HEK293 (cell line): ENCODE measurements around the gene RPRD2.

ENCODE experiments used
- INSM2 ChIP-seq: fragments of 450-650 bp; formaldehyde crosslinking; IDR thresholded peaks from 2 replicates; pipeline ENCODE4 v1.5.1; 2016; ENCODE audit warnings: missing biosample characterization, missing genetic modification characterization
- SCRT1 ChIP-seq: fragments of 450-650 bp; formaldehyde crosslinking; IDR thresholded peaks from 2 replicates; pipeline ENCODE4 v1.5.1; 2016; ENCODE audit warnings: missing biosample characterization, missing genetic modification characterization, borderline replicate concordance
- SP2 ChIP-seq: fragments of 450-650 bp; formaldehyde crosslinking; IDR thresholded peaks from 2 replicates; pipeline ENCODE4 v1.5.1; 2016; ENCODE audit warnings: missing biosample characterization, missing genetic modification characterization
- SP3 ChIP-seq: fragments of 450-650 bp; formaldehyde crosslinking; IDR thresholded peaks from 2 replicates; pipeline ENCODE4 v1.5.1; 2016; ENCODE audit warnings: missing biosample characterization, missing genetic modification characterization
- TRIM28 ChIP-seq: IDR thresholded peaks from 2 replicates; pipeline ENCODE4 v1.6.1; 2011; ENCODE audit warnings: low read length, control low read depth, borderline replicate concordance
- YY2 ChIP-seq: fragments of 450-650 bp; formaldehyde crosslinking; IDR thresholded peaks from 2 replicates; pipeline ENCODE4 v1.5.1; 2016; ENCODE audit warnings: missing biosample characterization, missing genetic modification characterization
- ZBTB1 ChIP-seq: fragments of 450-650 bp; formaldehyde crosslinking; IDR thresholded peaks from 2 replicates; pipeline ENCODE4 v1.5.1; 2016; ENCODE audit warnings: missing biosample characterization, missing genetic modification characterization
- ZBTB20 ChIP-seq: fragments of 450-650 bp; formaldehyde crosslinking; IDR thresholded peaks from 2 replicates; pipeline ENCODE4 v1.5.1; 2016; ENCODE audit warnings: missing biosample characterization, missing genetic modification characterization
- ZBTB21 ChIP-seq: fragments of 450-650 bp; formaldehyde crosslinking; IDR thresholded peaks from 2 replicates; pipeline ENCODE4 v1.5.1; 2017; ENCODE audit warnings: missing biosample characterization, missing genetic modification characterization
- ZBTB48 ChIP-seq: fragments of 450-650 bp; formaldehyde crosslinking; IDR thresholded peaks from 2 replicates; pipeline ENCODE4 v1.5.1; 2016; ENCODE audit warnings: missing biosample characterization, missing genetic modification characterization
- ZFP69B ChIP-seq: fragments of 450-650 bp; formaldehyde crosslinking; IDR thresholded peaks from 2 replicates; pipeline ENCODE4 v1.5.1; 2016; ENCODE audit warnings: missing biosample characterization, missing genetic modification characterization
- ZIC2 ChIP-seq: fragments of 450-650 bp; formaldehyde crosslinking; IDR thresholded peaks from 2 replicates; pipeline ENCODE4 v1.5.1; 2016; ENCODE audit warnings: missing biosample characterization, missing genetic modification characterization
- ZNF112 ChIP-seq: fragments of 450-650 bp; formaldehyde crosslinking; IDR thresholded peaks from 2 replicates; pipeline ENCODE4 v1.5.0; 2017; ENCODE audit warnings: missing biosample characterization, missing genetic modification characterization
- ZNF140 ChIP-seq: fragments of 450-650 bp; formaldehyde crosslinking; IDR thresholded peaks from 2 replicates; pipeline ENCODE4 v1.5.1; 2016; ENCODE audit warnings: missing biosample characterization, missing genetic modification characterization
- ZNF24 ChIP-seq: fragments of 450-650 bp; formaldehyde crosslinking; IDR thresholded peaks from 2 replicates; pipeline ENCODE4 v1.5.1; 2016; ENCODE audit warnings: missing biosample characterization, missing genetic modification characterization
- ZNF26 ChIP-seq: fragments of 450-650 bp; formaldehyde crosslinking; IDR thresholded peaks from 2 replicates; pipeline ENCODE4 v1.5.1; 2016; ENCODE audit warnings: missing biosample characterization, missing genetic modification characterization
- ZNF302 ChIP-seq: fragments of 450-650 bp; formaldehyde crosslinking; IDR thresholded peaks from 2 replicates; pipeline ENCODE4 v1.5.1; 2016; ENCODE audit warnings: missing biosample characterization, missing genetic modification characterization, low read depth
- ZNF37A ChIP-seq: fragments of 450-650 bp; IDR thresholded peaks from 2 replicates; pipeline ENCODE4 v1.5.1; 2018; ENCODE audit warnings: missing biosample characterization, missing genetic modification characterization
- ZNF501 ChIP-seq: fragments of 450-650 bp; formaldehyde crosslinking; IDR thresholded peaks from 2 replicates; pipeline ENCODE4 v1.5.1; 2016; ENCODE audit warnings: missing biosample characterization, missing genetic modification characterization
- ZNF510 ChIP-seq: fragments of 450-650 bp; formaldehyde crosslinking; IDR thresholded peaks from 2 replicates; pipeline ENCODE4 v1.5.1; 2018; ENCODE audit warnings: mild to moderate bottlenecking, missing genetic modification characterization, missing biosample characterization; ENCODE audit not compliant: insufficient replicate concordance
- ZNF514 ChIP-seq: fragments of 450-650 bp; formaldehyde crosslinking; IDR thresholded peaks from 2 replicates; pipeline ENCODE4 v1.5.1; 2016; ENCODE audit warnings: missing biosample characterization, missing genetic modification characterization
- ZNF544 ChIP-seq: fragments of 450-650 bp; formaldehyde crosslinking; IDR thresholded peaks from 2 replicates; pipeline ENCODE4 v1.5.0; 2017; ENCODE audit warnings: missing biosample characterization, missing genetic modification characterization
- ZNF555 ChIP-seq: fragments of 450-650 bp; formaldehyde crosslinking; conservative IDR thresholded peaks from 2 replicates; pipeline ENCODE4 v1.5.1; 2017; ENCODE audit warnings: missing biosample characterization, mild to moderate bottlenecking, missing genetic modification characterization, inconsistent platforms
- ZNF560 ChIP-seq: fragments of 450-650 bp; formaldehyde crosslinking; IDR thresholded peaks from 2 replicates; pipeline ENCODE4 v1.5.1; 2017; ENCODE audit warnings: missing biosample characterization, missing genetic modification characterization, borderline replicate concordance
- ZNF580 ChIP-seq: fragments of 450-650 bp; formaldehyde crosslinking; IDR thresholded peaks from 2 replicates; pipeline ENCODE4 v1.5.1; 2016; ENCODE audit warnings: missing biosample characterization, missing genetic modification characterization
- ZNF654 ChIP-seq: fragments of 450-650 bp; formaldehyde crosslinking; IDR thresholded peaks from 2 replicates; pipeline ENCODE4 v1.5.1; 2016; ENCODE audit warnings: low read depth, missing biosample characterization, missing genetic modification characterization
- ZNF701 ChIP-seq: fragments of 450-650 bp; formaldehyde crosslinking; IDR thresholded peaks from 2 replicates; pipeline ENCODE4 v1.5.1; 2016; ENCODE audit warnings: missing biosample characterization, missing genetic modification characterization
- ZNF76 ChIP-seq: fragments of 450-650 bp; formaldehyde crosslinking; IDR thresholded peaks from 2 replicates; pipeline ENCODE4; 2016; ENCODE audit warnings: low read depth, missing biosample characterization, missing genetic modification characterization, borderline replicate concordance
- ZNF776 ChIP-seq: fragments of 450-650 bp; formaldehyde crosslinking; IDR thresholded peaks from 2 replicates; pipeline ENCODE4 v1.5.0; 2017; ENCODE audit warnings: missing biosample characterization, missing genetic modification characterization, borderline replicate concordance
- ZNF785 ChIP-seq: fragments of 450-650 bp; formaldehyde crosslinking; IDR thresholded peaks from 2 replicates; pipeline ENCODE4 v1.5.1; 2016; ENCODE audit warnings: missing biosample characterization, missing genetic modification characterization
- ZNF830 ChIP-seq: fragments of 450-650 bp; IDR thresholded peaks from 2 replicates; pipeline ENCODE4 v1.5.0; 2018; ENCODE audit warnings: missing biosample characterization, missing genetic modification characterization, low read depth, mild to moderate bottlenecking, moderate library complexity
- TF ChIP-seq, protein P1 (sequence below): fragments of 450-650 bp; formaldehyde crosslinking; IDR thresholded peaks from 2 replicates; pipeline ENCODE4 v1.5.1; 2016; ENCODE audit warnings: missing biosample characterization, missing genetic modification characterization, low read depth
- TF ChIP-seq, protein P2 (sequence below): fragments of 450-650 bp; formaldehyde crosslinking; IDR thresholded peaks from 2 replicates; pipeline ENCODE4 v1.5.1; 2017; ENCODE audit warnings: missing biosample characterization, missing genetic modification characterization
- TF ChIP-seq, protein P3 (sequence below): fragments of 450-650 bp; formaldehyde crosslinking; optimal IDR thresholded peaks from 2 replicates; pipeline ENCODE3; 2016; ENCODE audit warnings: missing biosample characterization, mild to moderate bottlenecking, missing genetic modification characterization

The RPRD2 gene

GRCh38 chr1:150486966-150487762, 123.2 kb downstream of the RPRD2 start, which contains the start of gene TARS2 (continued):
- TF ChIP-seq, protein P1, sequence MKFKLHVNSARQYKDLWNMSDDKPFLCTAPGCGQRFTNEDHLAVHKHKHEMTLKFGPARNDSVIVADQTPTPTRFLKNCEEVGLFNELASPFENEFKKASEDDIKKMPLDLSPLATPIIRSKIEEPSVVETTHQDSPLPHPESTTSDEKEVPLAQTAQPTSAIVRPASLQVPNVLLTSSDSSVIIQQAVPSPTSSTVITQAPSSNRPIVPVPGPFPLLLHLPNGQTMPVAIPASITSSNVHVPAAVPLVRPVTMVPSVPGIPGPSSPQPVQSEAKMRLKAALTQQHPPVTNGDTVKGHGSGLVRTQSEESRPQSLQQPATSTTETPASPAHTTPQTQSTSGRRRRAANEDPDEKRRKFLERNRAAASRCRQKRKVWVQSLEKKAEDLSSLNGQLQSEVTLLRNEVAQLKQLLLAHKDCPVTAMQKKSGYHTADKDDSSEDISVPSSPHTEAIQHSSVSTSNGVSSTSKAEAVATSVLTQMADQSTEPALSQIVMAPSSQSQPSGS (tag by site-specific recombination) = no peak
- no peak for TF ChIP-seq SCRT1
- TF ChIP-seq ZIC2 (tag by site-specific recombination) = peak; percentile 66
- TF ChIP-seq ZNF580 (tag by site-specific recombination) = peak; percentile 98
- TF ChIP-seq SP3 (tag by site-specific recombination) = peak; percentile 86
- TF ChIP-seq ZNF26 = no peak
- TF ChIP-seq ZNF140 (tag by site-specific recombination) = no peak
- peak; percentile 99 for TF ChIP-seq ZNF501 (tag by site-specific recombination)
- no peak for TF ChIP-seq ZNF514 (tag by site-specific recombination)
- TF ChIP-seq ZNF37A (tag by site-specific recombination) = no peak
- no peak for TF ChIP-seq ZNF112 (tag by site-specific recombination)
- TF ChIP-seq ZNF830 (tag by site-specific recombination) = no peak
- TF ChIP-seq ZBTB20 (tag by site-specific recombination) = peak; percentile 66
- peak; percentile 88 for TF ChIP-seq ZFP69B
- no peak for TF ChIP-seq ZNF701
- TF ChIP-seq ZNF654 (tag by site-specific recombination) = no peak
- TF ChIP-seq ZNF510 (tag by site-specific recombination) = no peak
- peak; percentile 72 for TF ChIP-seq ZBTB48 (tag by site-specific recombination)
- TF ChIP-seq ZBTB1 (tag by site-specific recombination) = no peak
- peak; percentile 97 for TF ChIP-seq SP2 (tag by site-specific recombination)
- TF ChIP-seq ZNF560 (tag by site-specific recombination) = no peak
- TF ChIP-seq ZNF555 (tag by site-specific recombination) = no peak
- TF ChIP-seq TRIM28 = peak; percentile 98
- TF ChIP-seq, protein P2, sequence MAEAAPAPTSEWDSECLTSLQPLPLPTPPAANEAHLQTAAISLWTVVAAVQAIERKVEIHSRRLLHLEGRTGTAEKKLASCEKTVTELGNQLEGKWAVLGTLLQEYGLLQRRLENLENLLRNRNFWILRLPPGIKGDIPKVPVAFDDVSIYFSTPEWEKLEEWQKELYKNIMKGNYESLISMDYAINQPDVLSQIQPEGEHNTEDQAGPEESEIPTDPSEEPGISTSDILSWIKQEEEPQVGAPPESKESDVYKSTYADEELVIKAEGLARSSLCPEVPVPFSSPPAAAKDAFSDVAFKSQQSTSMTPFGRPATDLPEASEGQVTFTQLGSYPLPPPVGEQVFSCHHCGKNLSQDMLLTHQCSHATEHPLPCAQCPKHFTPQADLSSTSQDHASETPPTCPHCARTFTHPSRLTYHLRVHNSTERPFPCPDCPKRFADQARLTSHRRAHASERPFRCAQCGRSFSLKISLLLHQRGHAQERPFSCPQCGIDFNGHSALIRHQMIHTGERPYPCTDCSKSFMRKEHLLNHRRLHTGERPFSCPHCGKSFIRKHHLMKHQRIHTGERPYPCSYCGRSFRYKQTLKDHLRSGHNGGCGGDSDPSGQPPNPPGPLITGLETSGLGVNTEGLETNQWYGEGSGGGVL = no peak
- peak; percentile 72 for TF ChIP-seq ZNF76 (tag by site-specific recombination)
- no peak for TF ChIP-seq ZNF776 (tag by site-specific recombination)
- TF ChIP-seq ZNF302 (tag by site-specific recombination) = no peak
- TF ChIP-seq ZNF544 (tag by site-specific recombination) = no peak
- TF ChIP-seq ZBTB21 (tag by site-specific recombination) = peak; percentile 72
- TF ChIP-seq, protein P3, sequence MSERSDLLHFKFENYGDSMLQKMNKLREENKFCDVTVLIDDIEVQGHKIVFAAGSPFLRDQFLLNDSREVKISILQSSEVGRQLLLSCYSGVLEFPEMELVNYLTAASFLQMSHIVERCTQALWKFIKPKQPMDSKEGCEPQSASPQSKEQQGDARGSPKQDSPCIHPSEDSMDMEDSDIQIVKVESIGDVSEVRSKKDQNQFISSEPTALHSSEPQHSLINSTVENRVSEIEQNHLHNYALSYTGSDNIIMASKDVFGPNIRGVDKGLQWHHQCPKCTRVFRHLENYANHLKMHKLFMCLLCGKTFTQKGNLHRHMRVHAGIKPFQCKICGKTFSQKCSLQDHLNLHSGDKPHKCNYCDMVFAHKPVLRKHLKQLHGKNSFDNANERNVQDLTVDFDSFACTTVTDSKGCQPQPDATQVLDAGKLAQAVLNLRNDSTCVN = peak; percentile 25
- TF ChIP-seq ZNF24 (tag by site-specific recombination) = peak; percentile 94; the same call in 1 of the 2 replicates
- peak; percentile 75 for TF ChIP-seq YY2 (tag by site-specific recombination)
- TF ChIP-seq INSM2 = peak; percentile 90
- 0 out of 2 replicates have a peak, but pooled peaks have one; percentile 33 for TF ChIP-seq ZNF785
